ENCODE measurements around the gene STKLD1.

- no peak for TF ChIP-seq CTCF (IDR thresholded peaks at IDR 0.05)
- TF ChIP-seq POLR2A (IDR thresholded peaks at IDR 0.05) = no peak
Observed at GRCh38 chr9:133348718-133349573, 27.2 kb upstream of the STKLD1 start.

All from esophagus squamous epithelium (tissue), 4 donors.